ENCODE results near the gene TTLL11. TPM values are rescaled to one million over a fixed set of nuclear protein-coding genes. Genes with fewer than 3 reads are reported as not detected.

The TTLL11 gene
- polyA plus RNA-seq, 1 donor from 2014 or later: 8.0 TPM

DNA sequence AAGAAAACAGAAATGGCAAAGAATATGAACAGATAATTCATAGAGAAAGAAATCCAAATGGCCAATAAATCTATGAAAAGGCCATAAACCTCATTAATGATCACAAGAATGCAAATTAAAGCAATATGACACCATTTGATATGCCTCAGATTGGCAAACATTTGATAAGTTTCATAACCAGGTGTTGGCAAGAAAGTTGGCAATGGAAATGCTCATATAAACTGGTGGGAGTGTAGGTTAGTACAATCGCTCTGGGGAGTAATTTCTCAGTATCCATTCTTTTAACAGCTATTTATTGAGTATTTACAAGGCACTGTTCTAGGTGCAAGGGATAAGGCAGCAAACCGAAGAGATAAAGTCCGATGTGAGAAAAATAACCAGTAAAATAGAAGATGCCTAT is 154.5 kb downstream of the TTLL11 start:
- H2AFZ ChIP-seq (ENCODE audit: low read depth, low read length): no peak overlapping the region
- no peaks in the 10 kb centered on the region for H3K27me3 ChIP-seq (ENCODE audit: insufficient read depth, low read depth, low read length)
- no peaks in the 10 kb centered on the region for H3K79me2 ChIP-seq (replicated peaks; ENCODE audit: insufficient read depth, low read length)
- H3F3A ChIP-seq (ENCODE audit: insufficient read depth, low read length, poor library complexity, severe bottlenecking): no peaks in the 10 kb centered on the region
- no peak for TF ChIP-seq RAD21 (conservative IDR thresholded peaks at IDR 0.05)
- TF ChIP-seq EP300 (conservative IDR thresholded peaks at IDR 0.05; ENCODE audit: poor library complexity, severe bottlenecking): no peak
- TF ChIP-seq POLR2AphosphoS5 (IDR thresholded peaks at IDR 0.05): no peak
- TF ChIP-seq, protein P1, sequence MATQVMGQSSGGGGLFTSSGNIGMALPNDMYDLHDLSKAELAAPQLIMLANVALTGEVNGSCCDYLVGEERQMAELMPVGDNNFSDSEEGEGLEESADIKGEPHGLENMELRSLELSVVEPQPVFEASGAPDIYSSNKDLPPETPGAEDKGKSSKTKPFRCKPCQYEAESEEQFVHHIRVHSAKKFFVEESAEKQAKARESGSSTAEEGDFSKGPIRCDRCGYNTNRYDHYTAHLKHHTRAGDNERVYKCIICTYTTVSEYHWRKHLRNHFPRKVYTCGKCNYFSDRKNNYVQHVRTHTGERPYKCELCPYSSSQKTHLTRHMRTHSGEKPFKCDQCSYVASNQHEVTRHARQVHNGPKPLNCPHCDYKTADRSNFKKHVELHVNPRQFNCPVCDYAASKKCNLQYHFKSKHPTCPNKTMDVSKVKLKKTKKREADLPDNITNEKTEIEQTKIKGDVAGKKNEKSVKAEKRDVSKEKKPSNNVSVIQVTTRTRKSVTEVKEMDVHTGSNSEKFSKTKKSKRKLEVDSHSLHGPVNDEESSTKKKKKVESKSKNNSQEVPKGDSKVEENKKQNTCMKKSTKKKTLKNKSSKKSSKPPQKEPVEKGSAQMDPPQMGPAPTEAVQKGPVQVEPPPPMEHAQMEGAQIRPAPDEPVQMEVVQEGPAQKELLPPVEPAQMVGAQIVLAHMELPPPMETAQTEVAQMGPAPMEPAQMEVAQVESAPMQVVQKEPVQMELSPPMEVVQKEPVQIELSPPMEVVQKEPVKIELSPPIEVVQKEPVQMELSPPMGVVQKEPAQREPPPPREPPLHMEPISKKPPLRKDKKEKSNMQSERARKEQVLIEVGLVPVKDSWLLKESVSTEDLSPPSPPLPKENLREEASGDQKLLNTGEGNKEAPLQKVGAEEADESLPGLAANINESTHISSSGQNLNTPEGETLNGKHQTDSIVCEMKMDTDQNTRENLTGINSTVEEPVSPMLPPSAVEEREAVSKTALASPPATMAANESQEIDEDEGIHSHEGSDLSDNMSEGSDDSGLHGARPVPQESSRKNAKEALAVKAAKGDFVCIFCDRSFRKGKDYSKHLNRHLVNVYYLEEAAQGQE (IDR thresholded peaks at IDR 0.05; ENCODE audit: borderline replicate concordance): no peak
- TF ChIP-seq EZH2 (IDR thresholded peaks at IDR 0.05; ENCODE audit: borderline replicate concordance, insufficient read depth, low read length, poor library complexity, severe bottlenecking): no peak
- TF ChIP-seq SMC3 (conservative IDR thresholded peaks at IDR 0.05; ENCODE audit: poor library complexity): no peak
- no peak for TF ChIP-seq MXI1 (conservative IDR thresholded peaks at IDR 0.05; ENCODE audit: poor library complexity, severe bottlenecking)
- TF ChIP-seq, protein P2, sequence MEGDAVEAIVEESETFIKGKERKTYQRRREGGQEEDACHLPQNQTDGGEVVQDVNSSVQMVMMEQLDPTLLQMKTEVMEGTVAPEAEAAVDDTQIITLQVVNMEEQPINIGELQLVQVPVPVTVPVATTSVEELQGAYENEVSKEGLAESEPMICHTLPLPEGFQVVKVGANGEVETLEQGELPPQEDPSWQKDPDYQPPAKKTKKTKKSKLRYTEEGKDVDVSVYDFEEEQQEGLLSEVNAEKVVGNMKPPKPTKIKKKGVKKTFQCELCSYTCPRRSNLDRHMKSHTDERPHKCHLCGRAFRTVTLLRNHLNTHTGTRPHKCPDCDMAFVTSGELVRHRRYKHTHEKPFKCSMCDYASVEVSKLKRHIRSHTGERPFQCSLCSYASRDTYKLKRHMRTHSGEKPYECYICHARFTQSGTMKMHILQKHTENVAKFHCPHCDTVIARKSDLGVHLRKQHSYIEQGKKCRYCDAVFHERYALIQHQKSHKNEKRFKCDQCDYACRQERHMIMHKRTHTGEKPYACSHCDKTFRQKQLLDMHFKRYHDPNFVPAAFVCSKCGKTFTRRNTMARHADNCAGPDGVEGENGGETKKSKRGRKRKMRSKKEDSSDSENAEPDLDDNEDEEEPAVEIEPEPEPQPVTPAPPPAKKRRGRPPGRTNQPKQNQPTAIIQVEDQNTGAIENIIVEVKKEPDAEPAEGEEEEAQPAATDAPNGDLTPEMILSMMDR (IDR thresholded peaks at IDR 0.05; ENCODE audit: poor library complexity, severe bottlenecking): no peak
- no peak overlapping the region for H3K4me3 ChIP-seq (ENCODE audit: low read length)
- no peak overlapping the region for H3K27ac ChIP-seq (ENCODE audit: low read length)
- H3K4me2 ChIP-seq (ENCODE audit: low read length): no peak overlapping the region
- no peaks in the 10 kb centered on the region for H3K9me2 ChIP-seq (ENCODE audit: insufficient read depth, low read length)
- H4K20me1 ChIP-seq (ENCODE audit: insufficient read depth): no peaks in the 10 kb centered on the region
- H3K9me3 ChIP-seq (ENCODE audit: low read length): no peaks in the 10 kb centered on the region
- H3K9ac ChIP-seq (ENCODE audit: low read length): no peak overlapping the region
- no peaks in the 10 kb centered on the region for H3K36me3 ChIP-seq (ENCODE audit: insufficient read depth, low read length)

DNA sequence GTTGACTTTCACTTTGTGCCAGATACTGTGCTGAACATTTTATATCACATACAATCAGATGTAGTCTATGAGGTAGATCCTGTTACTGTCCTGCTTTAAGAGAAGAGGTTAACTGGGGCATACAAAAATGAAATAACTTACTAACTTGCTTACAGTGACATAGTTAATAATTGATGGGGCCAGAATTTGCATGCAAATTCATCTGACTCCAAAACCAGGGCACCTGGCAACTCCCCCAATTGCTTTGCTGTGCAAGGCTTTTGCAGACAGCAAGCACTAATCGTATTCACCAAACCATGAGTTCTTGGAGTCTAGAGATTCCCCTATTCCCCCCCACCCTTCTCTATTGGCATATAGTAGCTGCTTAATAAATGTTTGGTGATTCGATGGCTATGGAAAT is 155.9 kb downstream of the TTLL11 start:
- Histone ChIP-seq H3F3A (ENCODE audit: insufficient read depth, low read length, poor library complexity, severe bottlenecking) (no peaks in the 10 kb centered on the region), H3K79me2 (replicated peaks; ENCODE audit: insufficient read depth, low read length) (no peaks in the 10 kb centered on the region), H3K36me3 (ENCODE audit: insufficient read depth, low read length) (no peaks in the 10 kb centered on the region)

More for the DNA sequence above, 155.9 kb downstream of the TTLL11 start:
- TF ChIP-seq TAF1 (IDR thresholded peaks at IDR 0.05; ENCODE audit: low read depth) (no peak), EZH2 (IDR thresholded peaks at IDR 0.05; ENCODE audit: borderline replicate concordance, insufficient read depth, low read length, poor library complexity, severe bottlenecking) (no peak), MXI1 (conservative IDR thresholded peaks at IDR 0.05; ENCODE audit: poor library complexity, severe bottlenecking) (no peak), RAD21 (conservative IDR thresholded peaks at IDR 0.05) (no peak), POLR2AphosphoS5 (IDR thresholded peaks at IDR 0.05) (no peak), SMC3 (conservative IDR thresholded peaks at IDR 0.05; ENCODE audit: poor library complexity) (no peak), EP300 (conservative IDR thresholded peaks at IDR 0.05; ENCODE audit: poor library complexity, severe bottlenecking) (no peak)
- TF ChIP-seq, protein P1 (IDR thresholded peaks at IDR 0.05; ENCODE audit: borderline replicate concordance): no peak
- TF ChIP-seq, protein P2 (IDR thresholded peaks at IDR 0.05; ENCODE audit: poor library complexity, severe bottlenecking): no peak
- H2AFZ ChIP-seq (ENCODE audit: low read depth, low read length): no peak overlapping the region
- no peak overlapping the region for H3K4me2 ChIP-seq (ENCODE audit: low read length)
- H4K20me1 ChIP-seq (ENCODE audit: insufficient read depth): no peaks in the 10 kb centered on the region
- H3K9me2 ChIP-seq (ENCODE audit: insufficient read depth, low read length): no peaks in the 10 kb centered on the region
- H3K27ac ChIP-seq (ENCODE audit: low read length): no peak overlapping the region
- no peaks in the 10 kb centered on the region for H3K27me3 ChIP-seq (ENCODE audit: insufficient read depth, low read depth, low read length)
- H3K4me3 ChIP-seq (ENCODE audit: low read length): no peak overlapping the region
- no peak overlapping the region for H3K9ac ChIP-seq (ENCODE audit: low read length)
- H3K9me3 ChIP-seq (ENCODE audit: low read length): no peaks in the 10 kb centered on the region
